Upper lobe of left lung (tissue), 6 donors: ENCODE data around the gene ITPKB. TPM values are rescaled to one million over a fixed set of nuclear protein-coding genes. Genes with fewer than 3 reads are reported as not detected.
A peak's percentile ranks its signal among the peaks of the same experiment; 100 is the strongest.

Experiments
- ATAC-seq, 2 donors: fragments of 200-7000 bp; cut with Tn5 transposase; one replicate each; pipeline ENCODE4 v1.9.1; 2022; ENCODE audit warnings: mild to moderate bottlenecking in 2 of 2, moderate library complexity in 2 of 2; ENCODE audit not compliant: low FRiP score in 2 of 2
- DNase-seq, 2 donors: peaks; one replicate each; pipeline ENCODE4 v3.0.0-alpha.2; 2019 to 2020
- H3K27ac ChIP-seq, 4 donors: fragments of 200-600 bp; sonication (generic); one replicate each; pipeline ENCODE4 v1.5.1; 2016 to 2019
- H3K27me3 ChIP-seq, 4 donors: fragments of 200-600 bp; sonication (generic); one replicate each; pipeline ENCODE4 v1.5.1; 2017 to 2019
- H3K36me3 ChIP-seq, 4 donors: fragments of 200-600 bp; sonication (generic); one replicate each; pipeline ENCODE4 v1.5.1; 2016 to 2019
- H3K4me1 ChIP-seq, 4 donors: fragments of 200-600 bp; sonication (generic); one replicate each; pipeline ENCODE4 v1.5.1; 2018 to 2019
- H3K4me3 ChIP-seq, 4 donors: fragments of 200-600 bp; sonication (generic); one replicate each; pipeline ENCODE4 v1.5.1; 2017 to 2019; ENCODE audit warnings: mild to moderate bottlenecking in 2 of 4, moderate library complexity in 1 of 4
- H3K9me3 ChIP-seq, 4 donors: fragments of 200-600 bp; sonication (generic); one replicate each; pipeline ENCODE4 v1.5.1; 2018 to 2019
- CTCF ChIP-seq, 6 experiments: fragments of 450-650 bp in 4 of 6; fragments of 200-600 bp in 2 of 6; sonication (generic) in 2 of 6; IDR thresholded peaks; one replicate each; pipeline ENCODE4 v1.5.1; 2016 to 2019; ENCODE audit warnings: antibody characterized with exemption in 6 of 6
- EP300 ChIP-seq, 4 donors: sonication (generic); formaldehyde crosslinking; IDR thresholded peaks; one replicate each; pipeline ENCODE4 v1.5.1; 2017; ENCODE audit warnings: antibody characterized with exemption in 4 of 4, control low read depth in 2 of 4
- POLR2A ChIP-seq, 4 donors: fragments of 450-650 bp; IDR thresholded peaks; one replicate each; pipeline ENCODE4 v1.5.1; 2016 to 2017; ENCODE audit warnings: antibody characterized with exemption in 4 of 4, mild to moderate bottlenecking in 2 of 4
- POLR2AphosphoS5 ChIP-seq, 2 donors: sonication (generic); formaldehyde crosslinking; IDR thresholded peaks; one replicate each; pipeline ENCODE4 v1.5.1; 2017; ENCODE audit warnings: antibody characterized with exemption in 2 of 2
- WGBS, 2 donors: methylation state at CpG; one replicate each; pipeline ENCODE4 v1.1.5; 2017 to 2018; 5-methylcytosine and 5-hydroxymethylcytosine counted together
- total RNA-seq, 6 donors: library from RNA; depleted of rRNA in 4 of 6; stranded (reverse); fragments of >200 nt in 4 of 6; gene quantifications; one replicate each; pipeline versions ENCODE4 v1.1.0 to v1.2.1, GENCODE V29; 2016 to 2021
- donor health status: DM: no; HTN: no; CAD: no; lungs with moderate emphysema.
- donor health status: DM: no; HTN: yes; CAD: no; lungs with severe emphysema.

The ITPKB gene
- total RNA-seq, 6 donors from 2014 or later = 19.8 to 62.9 (median 45.8) TPM

- H3K27ac ChIP-seq = peak overlapping the region; percentile 24 to 83 (median 72)
- DNase-seq = no peak
- H3K9me3 ChIP-seq = no peaks in the 10 kb centered on the region
- no peak overlapping the region for H3K4me3 ChIP-seq
- H3K4me1 ChIP-seq = peaks cover 40 to 53% (median 48%) of the 10 kb centered on the region in 4 donors
- H3K36me3 ChIP-seq = no peaks in the 10 kb centered on the region
- no peak for ATAC-seq
- TF ChIP-seq POLR2A (IDR thresholded peaks at IDR 0.05) (no peak), CTCF (IDR thresholded peaks at IDR 0.05) (no peak), EP300 (IDR thresholded peaks at IDR 0.05) (no peak), POLR2AphosphoS5 (IDR thresholded peaks at IDR 0.05) (no peak)
- 85 to 88% methylated on average over 4 of the region's 4 CpGs for WGBS, 2 donors
- no peaks in the 10 kb centered on the region for H3K27me3 ChIP-seq
These were observed 46.9 kb downstream of the ITPKB start for GRCh38 chr1:226692051-226692792.

GRCh38 chr1:226691247-226691646 is 47.8 kb downstream of the ITPKB start:
- Histone ChIP-seq H3K9me3 (no peaks in the 10 kb centered on the region), H3K27ac (peak overlapping the region; percentile 53 to 83 (median 72)), H3K27me3 (no peaks in the 10 kb centered on the region), H3K4me3 (no peak overlapping the region), H3K4me1 (peaks cover 44 to 51% (median 46%) of the 10 kb centered on the region in 4 donors), H3K36me3 (no peaks in the 10 kb centered on the region)
- TF ChIP-seq CTCF (IDR thresholded peaks at IDR 0.05) (no peak), POLR2A (IDR thresholded peaks at IDR 0.05) (no peak), EP300 (IDR thresholded peaks at IDR 0.05) (no peak), POLR2AphosphoS5 (IDR thresholded peaks at IDR 0.05) (no peak)
- ATAC-seq = no peak
- 29 to 45% methylated on average over 4 of the region's 4 CpGs for WGBS, 2 donors
- no peak for DNase-seq

- H3K9me3 ChIP-seq = no peaks in the 10 kb centered on the region
- TF ChIP-seq POLR2AphosphoS5 (IDR thresholded peaks at IDR 0.05) = peak; percentile 80 to 82
- TF ChIP-seq CTCF (IDR thresholded peaks at IDR 0.05) = no peak
- TF ChIP-seq EP300 (IDR thresholded peaks at IDR 0.05) = peak in 3 of 4 donors; percentile 38 to 72 (median 64)
- peak in 1 of 4 donors; percentile 11 for TF ChIP-seq POLR2A (IDR thresholded peaks at IDR 0.05)
- H3K27me3 ChIP-seq = no peaks in the 10 kb centered on the region
- 21 to 28% methylated on average over 8 of the region's 8 CpGs for WGBS, 2 donors
- no peak overlapping the region for H3K4me3 ChIP-seq
- ATAC-seq (peak; percentile 42 to 82), DNase-seq (peak in 1 of 2 donors; percentile 68)
- H3K4me1 ChIP-seq = peaks cover 44 to 53% (median 48%) of the 10 kb centered on the region in 4 donors
- H3K36me3 ChIP-seq = no peaks in the 10 kb centered on the region
- H3K27ac ChIP-seq = peak overlapping the region; percentile 53 to 83 (median 72)
These were observed 48.6 kb downstream of the ITPKB start for GRCh38 chr1:226690460-226690982.

GRCh38 chr1:226688808-226689207 is 50.3 kb downstream of the ITPKB start:
- no peaks in the 10 kb centered on the region for H3K27me3 ChIP-seq
- DNase-seq = no peak
- H3K9me3 ChIP-seq = no peaks in the 10 kb centered on the region
- peak overlapping the region in 2 of 4 donors; percentile 16 to 82 for H3K27ac ChIP-seq
- TF ChIP-seq EP300 (IDR thresholded peaks at IDR 0.05) (no peak), CTCF (IDR thresholded peaks at IDR 0.05) (no peak), POLR2A (IDR thresholded peaks at IDR 0.05) (no peak), POLR2AphosphoS5 (IDR thresholded peaks at IDR 0.05) (no peak)
- WGBS, 2 donors = 57 to 80% methylated on average over 4 of the region's 4 CpGs
- H3K4me1 ChIP-seq = peaks cover 46 to 58% (median 53%) of the 10 kb centered on the region in 4 donors
- H3K36me3 ChIP-seq = no peaks in the 10 kb centered on the region
- no peak for ATAC-seq
- H3K4me3 ChIP-seq = no peak overlapping the region
